ENCODE measurements around the gene PRKCQ. TPM values are rescaled to one million over a fixed set of nuclear protein-coding genes. Genes with fewer than 3 reads are reported as not detected.
A peak's percentile ranks its signal among the peaks of the same experiment; 100 is the strongest.
"Not testable (repeated sequence)": the region's sequence is repeated elsewhere in the genome, so short reads cannot be mapped to it uniquely, and the experiment has no call there.

PRKCQ gene
- total RNA-seq, 1 experiment from 2014 or later = not detected

GRCh38 chr10:6595499-6595898, 15.4 kb upstream of the PRKCQ start:
- DNase-seq (ENCODE audit: low read depth) = no peak

- no peak for DNase-seq (ENCODE audit: low read depth)
Measured at GRCh38 chr10:6593241-6593671, 13.2 kb upstream of the PRKCQ start.

- no peak for DNase-seq (ENCODE audit: low read depth)
Measured at GRCh38 chr10:6592080-6592479, 12.0 kb upstream of the PRKCQ start.

DNA sequence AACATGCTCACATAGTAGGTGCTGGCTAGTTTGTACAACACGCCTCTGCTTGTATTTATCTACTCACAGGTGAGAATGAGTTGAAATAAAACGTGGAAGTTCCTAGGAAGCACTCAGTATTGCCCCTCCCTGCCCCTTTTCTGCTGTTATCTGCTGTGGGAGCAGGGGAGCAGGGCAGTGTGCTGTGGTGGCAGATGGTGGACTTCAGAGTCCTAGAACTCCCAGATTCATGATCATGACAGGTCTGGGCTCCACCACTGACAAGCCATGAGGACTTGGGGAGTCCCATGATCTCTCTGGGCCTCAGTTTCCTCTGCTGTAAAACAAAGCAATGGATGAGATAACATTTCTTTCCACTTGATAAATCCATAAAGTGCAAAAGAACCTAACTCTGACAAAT, 11.6 kb upstream of the PRKCQ start:
- no peak for DNase-seq (ENCODE audit: low read depth)

- DNase-seq (ENCODE audit: low read depth) = no peak
Measured at GRCh38 chr10:6590100-6590499, 10.0 kb upstream of the PRKCQ start.

DNA sequence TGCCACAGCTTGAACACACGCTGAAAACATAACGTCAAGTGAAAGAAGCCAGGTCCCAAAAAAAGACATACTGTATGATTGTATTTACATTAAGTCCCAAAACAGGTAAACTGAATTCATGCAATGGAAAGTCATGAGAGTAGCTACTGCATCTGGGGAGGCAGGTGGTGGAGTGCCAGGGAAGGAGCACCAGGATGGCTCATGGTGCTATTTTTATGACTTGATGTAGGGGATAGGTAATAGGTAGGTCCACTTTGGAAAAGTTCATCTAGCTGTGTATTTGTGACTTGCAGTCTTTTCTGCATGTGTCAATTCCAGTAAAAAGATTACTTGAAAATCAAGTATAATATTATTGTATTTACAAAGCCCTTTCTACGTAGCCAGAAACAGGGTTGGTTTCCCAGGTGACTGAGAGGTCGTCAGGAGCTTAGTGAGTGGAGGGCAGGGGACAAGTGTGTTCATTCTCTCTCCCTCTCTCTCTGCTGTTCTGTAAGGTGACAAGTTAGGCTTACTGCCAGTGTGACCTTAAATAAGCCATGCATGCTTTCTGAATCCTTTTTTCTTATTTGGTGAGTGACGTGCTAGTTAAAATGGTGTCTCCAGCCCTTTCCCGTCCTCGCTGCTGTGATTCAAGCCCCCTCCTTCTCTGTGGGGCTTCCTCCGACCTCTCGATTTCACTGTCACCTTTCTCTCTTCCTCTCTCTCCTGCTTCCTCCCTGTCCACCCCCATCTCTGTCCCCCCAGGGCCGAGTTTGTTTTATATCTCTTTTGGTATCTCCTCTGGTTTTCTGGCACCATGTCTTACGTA, 9.4 kb upstream of the PRKCQ start:
- no peak for DNase-seq (ENCODE audit: low read depth)

DNA sequence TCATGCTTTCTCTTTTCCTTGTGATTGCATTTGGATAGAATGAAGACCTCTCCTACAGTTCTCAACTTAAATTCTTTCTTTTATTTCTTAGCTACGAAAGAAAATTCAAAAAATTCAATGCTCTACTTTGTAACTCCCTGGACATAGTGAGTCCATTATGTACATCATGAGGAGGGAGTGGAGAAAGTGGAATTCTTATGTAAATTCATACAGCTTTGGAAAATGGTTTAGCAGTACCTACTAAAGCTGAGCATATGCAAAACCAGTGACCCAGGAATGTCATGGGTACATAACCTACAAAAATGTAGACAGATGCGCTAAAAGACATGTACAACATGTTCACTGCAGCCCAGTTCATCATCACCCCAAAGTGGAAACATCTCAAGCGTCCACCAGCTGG, 8.8 kb upstream of the PRKCQ start:
- no peak for DNase-seq (ENCODE audit: low read depth)

GRCh38 chr10:6588082-6588481, 8.0 kb upstream of the PRKCQ start:
- no peak for DNase-seq (ENCODE audit: low read depth)

DNA sequence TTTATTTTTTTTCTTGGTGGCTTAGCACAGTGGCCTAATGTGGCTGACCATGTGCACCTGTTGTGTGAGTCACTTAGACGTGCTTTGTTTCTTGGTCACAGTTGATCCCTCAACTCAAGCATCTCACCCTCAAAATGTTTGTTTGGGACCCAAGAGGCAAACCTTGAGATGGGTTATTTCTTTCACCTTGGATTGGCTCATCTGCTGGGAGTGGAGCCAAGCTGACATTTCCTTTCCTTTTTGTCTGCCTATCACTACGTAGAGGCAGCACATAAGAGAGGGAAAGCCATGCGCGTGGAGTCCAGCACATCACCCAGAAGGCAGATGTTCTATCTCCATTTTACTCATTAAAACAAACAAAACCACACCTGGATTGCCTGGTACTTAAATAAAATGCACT, 6.4 kb upstream of the PRKCQ start:
- no peak for DNase-seq (ENCODE audit: low read depth)

DNA sequence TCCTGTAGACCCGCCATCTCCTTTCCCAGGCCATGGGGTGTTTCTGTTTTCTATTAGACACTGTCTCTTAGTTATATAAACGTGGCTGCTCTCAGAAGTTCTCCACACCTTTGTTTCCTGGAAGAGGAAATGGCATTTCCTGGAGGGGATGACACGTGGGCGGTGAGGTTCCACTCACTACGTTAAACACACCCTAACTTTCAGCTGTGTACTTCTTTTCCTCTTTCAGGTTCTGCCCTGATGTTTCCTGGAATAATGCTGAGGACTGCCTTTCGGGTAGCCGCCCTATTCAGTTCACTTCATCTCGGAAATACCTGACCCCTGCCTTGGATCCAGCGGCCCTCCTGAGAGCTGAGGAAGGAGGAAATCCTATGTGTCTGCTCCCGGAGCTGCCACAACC, 3.4 kb upstream of the PRKCQ start:
- no peak for DNase-seq (ENCODE audit: low read depth)

DNA sequence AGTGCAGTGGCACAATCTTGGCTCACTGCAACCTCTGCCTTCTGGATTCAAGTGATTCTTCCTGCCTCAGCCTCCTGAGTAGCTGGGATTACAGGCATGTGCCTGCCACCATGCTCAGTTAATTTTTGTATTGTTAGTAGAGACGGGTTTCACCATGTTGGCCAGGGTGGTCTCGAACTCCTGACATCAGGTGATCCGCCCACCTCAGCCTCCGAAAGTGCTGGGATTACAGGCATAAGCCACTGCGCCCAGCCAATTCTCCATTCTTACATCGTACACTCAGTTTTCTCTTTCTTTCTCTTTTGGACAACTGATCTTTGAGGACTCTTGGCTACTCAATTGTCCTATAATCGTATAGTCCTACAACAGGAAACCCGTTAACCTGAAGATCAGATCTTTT, 2.8 kb upstream of the PRKCQ start:
- not testable (repeated sequence) for DNase-seq (ENCODE audit: low read depth)

DNA sequence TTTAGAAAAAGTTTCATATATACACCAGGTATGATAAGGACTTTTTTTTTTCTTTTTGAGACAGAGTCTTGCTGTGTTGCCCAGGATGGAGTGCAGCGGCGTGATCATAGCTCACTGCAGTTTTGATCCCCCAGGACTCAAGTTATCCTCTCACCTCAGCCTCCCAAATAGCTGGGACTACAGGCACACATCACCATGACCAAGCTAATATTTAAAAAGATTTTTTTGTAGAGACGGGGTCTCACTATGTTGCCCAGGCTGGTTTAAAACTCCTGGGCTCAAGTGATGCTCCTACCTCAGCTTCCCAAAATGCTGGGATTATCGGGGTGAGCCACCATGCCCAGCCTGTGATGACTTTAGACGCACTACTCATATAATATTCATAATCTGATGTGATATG, 2.2 kb upstream of the PRKCQ start:
- DNase-seq (ENCODE audit: low read depth) = no peak

- DNase-seq (ENCODE audit: low read depth) = no peak
Measured at GRCh38 chr10:6581778-6582228, 1.7 kb upstream of the PRKCQ start.

DNA sequence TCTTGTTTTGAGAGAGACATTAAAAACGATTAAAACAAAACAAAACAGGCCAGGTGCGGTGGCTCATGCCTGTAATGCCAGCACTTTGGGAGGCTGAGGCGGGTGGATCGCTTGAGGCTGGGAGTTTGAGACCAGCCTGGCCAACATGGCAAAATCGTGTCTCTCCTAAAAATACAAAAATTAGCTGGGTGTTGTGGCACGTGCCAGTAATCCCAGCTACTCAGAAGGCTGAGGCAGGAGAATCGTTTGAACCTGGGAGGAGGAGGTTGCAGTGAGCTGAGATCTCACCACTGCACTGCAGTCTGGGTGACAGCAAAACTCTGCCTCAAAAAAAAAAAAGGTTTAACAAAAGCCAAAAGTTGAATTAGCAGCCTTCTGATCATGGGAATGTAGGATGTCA, 1.1 kb upstream of the PRKCQ start:
- DNase-seq (ENCODE audit: low read depth) = not testable (repeated sequence)

DNA sequence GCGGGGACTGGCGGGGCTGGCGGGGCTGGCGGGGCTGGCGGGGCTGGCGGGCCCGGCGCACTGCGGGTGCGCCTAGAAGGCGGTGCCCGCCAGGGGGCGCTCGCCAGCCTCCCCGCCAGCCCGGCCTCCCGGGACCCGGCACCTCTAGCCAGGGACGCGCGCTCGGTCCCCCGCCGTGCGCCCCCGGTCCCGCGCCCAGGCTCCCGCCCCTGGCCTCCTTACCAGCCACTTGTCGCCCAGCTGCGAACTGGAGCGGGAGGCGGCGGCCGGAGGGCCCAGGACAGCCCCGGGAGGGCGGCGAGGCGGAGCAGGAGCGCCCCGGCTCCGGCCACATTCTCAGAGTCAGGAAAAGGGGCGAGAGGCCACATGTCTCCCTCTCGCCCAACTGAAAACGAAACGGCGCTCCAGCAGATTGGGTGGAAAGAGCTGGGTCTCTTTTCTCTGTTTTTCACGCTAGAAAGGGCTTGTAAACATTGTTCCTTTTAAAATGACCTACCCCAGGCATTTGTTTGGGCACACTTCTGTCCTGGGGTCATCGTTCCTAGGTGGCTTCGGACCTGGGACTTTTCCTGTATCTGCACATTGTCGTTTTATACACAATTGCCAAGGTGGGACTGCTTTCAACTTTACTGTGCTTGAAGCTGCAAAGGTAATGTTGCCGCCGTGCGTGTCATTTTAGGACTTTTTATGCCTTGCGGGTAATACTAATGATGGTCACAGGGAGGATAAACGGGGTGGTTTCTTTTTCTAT, 378 bp upstream of the PRKCQ start:
- peak; percentile 7 for DNase-seq (ENCODE audit: low read depth)

- no peak for DNase-seq (ENCODE audit: low read depth)
Measured at GRCh38 chr10:6579183-6579903, 733 bp downstream of the PRKCQ start.

DNA sequence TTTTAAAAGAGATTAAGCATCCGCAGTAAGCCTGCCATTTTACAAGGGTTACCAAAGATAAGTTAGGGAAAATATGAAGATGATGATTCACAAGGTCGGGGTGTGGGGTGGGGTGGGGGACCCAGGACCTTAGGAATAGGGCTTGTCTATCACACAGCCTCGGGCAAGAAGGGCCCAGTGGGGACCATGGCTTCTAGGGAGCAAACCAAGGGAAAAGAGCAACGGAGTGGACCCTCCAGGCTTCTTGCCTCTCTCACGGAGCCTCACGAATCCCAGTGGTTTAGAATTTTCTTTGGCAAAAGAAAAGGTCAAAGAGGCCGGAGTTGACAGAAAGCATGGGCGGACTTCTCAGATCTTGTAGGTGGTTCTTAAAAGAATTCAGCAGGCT, 1.3 kb downstream of the PRKCQ start:
- no peak for DNase-seq (ENCODE audit: low read depth)

- DNase-seq (ENCODE audit: low read depth) = no peak
Measured at GRCh38 chr10:6578251-6578771, 1.8 kb downstream of the PRKCQ start.

GRCh38 chr10:6576326-6576725, 3.8 kb downstream of the PRKCQ start:
- no peak for DNase-seq (ENCODE audit: low read depth)

GRCh38 chr10:6574664-6575176, 5.4 kb downstream of the PRKCQ start:
- DNase-seq (ENCODE audit: low read depth) = no peak

DNA sequence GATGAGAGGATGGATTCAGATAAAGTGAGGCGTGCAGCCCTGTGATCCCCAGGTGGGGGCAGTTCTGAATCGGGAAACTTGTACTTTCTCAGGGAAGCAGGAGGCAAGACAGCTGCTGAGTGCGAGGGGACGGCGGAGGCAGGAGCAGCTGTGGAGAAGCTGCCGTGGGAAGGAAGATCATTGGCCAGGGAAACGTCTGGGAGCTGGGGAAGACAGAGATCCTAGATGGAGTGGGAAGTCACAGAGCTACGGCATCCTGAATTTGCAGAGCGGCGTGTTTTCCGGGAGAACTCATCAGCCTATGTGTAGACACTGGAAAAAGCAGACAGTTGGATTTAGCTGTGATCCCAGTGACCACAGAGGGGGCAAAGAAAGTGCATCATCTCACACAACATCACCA, 9.2 kb downstream of the PRKCQ start:
- DNase-seq (ENCODE audit: low read depth) = no peak

DNA sequence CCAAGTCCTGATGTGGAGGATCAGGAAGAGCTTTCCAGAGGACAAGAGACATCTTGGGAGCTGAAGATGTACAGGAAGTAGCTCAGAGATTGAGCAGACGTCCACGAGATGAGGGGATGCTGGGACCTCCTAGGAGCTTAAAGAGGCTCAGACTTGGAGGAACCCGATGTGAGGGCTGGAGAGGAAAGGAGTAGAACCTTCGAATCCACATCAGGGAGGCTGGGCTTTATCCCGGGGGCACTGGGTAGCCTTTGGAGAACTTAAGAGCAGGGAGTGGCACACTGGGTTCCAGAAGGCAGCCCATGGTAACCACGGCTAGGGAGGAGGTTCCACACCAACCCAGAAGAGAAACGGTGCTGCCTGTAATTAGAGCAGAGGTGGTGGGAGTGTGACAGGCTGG, 10.8 kb downstream of the PRKCQ start:
- no peak for DNase-seq (ENCODE audit: low read depth)
